Brain pericyte (primary cell): ENCODE measurements around the gene SCN5A.

Source experiments
- DNase-seq: peaks from one replicate; pipeline ENCODE4 v3.0.0-alpha.2; 2012; ENCODE audit warnings: low read depth, low spot score

Gene SCN5A

DNA sequence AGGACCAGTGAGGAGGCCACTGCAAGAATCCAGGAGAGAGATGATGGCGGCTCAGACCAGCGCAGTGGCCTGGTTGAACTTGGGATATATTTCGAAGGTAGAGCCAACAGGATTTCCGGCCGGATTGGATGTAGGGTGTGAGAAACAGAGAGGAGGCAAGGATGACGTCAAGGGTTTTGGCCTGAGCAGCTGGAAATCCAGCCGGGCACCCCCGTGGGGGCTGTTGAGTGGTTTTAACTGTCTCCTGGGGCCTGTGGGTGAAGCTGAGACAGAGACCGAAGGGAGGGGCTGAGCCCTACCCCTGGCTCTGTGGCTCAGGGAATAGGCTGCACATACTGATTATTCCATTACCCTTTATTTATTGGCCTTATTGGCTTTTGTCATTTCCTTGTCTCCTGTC lies 107.7 kb downstream of the SCN5A start:
- no peak for DNase-seq

DNA sequence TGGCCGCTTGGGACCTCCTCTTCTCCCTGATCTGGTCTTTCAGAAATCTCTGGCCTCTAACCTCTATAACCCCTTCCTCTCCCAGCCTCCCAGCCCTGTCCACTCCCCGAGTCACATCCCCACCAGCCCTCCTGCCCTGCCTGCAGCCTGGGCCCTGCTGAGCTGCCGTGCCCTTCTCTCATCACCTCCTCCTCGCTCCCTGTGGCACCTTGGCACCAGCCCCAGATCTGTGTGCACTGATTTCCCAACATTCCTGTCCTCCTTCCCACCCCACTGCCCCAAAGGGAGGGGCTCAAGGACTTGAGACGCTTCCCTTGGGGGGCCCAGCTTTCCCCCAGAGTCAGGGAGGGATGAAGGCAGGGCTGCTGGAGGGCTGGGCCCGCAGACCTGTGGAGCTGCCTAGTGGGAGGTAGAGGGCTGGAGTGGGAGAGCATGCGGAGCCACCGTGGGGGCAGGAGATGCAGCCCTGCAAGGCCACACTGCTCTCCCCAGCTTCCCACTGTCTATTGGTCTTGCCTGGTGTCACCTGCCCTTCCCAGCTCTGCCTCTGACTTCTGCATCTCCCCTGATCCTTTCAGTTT lies 110.6 kb downstream of the SCN5A start:
- DNase-seq, result no peak

DNA sequence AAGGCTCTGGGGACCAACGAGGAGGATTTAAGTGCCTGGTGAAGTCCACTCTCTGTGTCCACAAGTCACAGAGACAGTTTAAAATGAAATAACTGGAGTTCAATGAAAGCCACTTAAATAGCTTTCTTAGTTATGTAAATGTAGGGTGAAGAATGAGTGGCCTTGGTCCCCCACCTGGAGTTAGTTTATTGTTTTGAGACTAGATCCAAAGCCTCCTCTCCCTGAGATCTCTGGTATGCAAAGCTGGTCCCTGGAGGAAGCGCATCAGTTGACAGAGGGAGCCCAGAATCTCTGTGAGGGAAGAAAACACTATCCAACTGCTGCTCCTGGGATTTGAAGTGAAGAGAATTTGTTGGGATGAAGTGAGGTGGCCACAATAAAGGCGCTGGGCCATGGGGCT lies 112.8 kb downstream of the SCN5A start:
- no peak for DNase-seq

DNA sequence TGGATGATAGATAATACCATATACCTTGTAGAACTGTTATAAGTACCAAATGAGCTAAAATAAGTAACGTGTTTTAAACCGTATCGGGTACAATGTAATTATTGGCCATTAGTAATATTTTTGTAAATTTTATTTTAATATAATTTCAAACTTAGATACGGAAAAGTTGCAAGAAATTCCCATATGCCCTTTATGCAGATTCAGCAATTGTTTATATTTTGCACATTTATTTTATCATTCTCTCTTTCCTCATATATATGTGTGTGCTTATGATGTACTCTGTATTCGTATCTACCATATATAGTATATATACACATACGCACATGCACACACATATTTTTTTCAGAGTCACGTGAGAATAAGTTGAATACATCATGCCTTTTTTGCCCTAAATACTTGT lies 114.9 kb downstream of the SCN5A start:
- no peak for DNase-seq

DNA sequence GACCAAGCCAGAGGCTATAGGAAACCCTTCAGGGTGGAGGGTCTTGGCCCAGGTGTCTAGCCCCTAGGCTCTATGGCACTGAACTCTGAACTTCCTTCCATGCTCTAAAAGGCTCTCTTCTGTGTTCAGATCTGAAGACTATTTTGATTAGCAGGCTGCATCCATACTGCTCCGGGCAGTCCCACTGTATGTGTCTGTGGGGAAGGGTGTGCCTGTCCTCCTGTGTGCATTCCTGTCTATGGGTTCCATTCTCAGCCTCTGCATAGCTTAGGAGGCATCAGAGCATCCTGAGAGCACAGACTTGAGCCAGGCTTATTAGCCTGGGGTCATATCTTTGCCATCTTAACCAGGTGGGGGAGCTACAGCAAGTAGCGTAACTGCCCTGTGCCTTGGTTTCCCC lies 115.3 kb downstream of the SCN5A start:
- no peak for DNase-seq

DNA sequence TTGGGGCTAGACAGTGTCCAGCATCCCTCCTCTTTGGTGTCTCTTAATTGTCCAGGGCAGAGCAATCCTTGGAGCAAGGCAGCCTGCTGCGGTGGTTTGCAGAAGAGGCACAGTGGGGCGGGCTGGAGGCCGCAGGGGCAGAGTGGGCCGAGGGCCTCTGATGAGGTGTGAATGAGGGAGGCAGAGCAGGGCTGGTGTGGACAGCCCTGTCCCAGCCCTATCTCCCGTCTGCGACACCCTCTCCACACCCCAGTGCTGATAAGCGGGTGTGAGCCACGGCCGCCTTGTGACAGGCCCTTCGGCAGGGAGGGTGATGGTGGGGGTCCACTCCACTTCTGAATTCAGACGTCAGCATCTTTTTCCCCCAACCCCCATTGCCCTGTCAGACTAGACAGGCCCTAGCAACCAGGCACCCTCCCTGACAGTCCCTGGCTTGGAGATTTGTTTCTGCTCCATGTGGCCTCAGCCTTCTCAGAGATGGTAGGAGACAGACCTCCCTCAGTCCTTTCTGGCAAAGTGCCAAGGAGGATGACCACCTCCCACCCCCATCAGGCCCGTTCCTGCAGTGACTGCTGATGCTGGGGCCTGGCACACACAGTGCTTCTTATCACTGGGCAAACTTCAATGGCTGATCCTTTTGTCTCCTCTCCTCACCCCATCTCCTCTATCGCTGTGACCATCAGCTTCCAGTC lies 116.1 kb downstream of the SCN5A start:
- no peak for DNase-seq

DNA sequence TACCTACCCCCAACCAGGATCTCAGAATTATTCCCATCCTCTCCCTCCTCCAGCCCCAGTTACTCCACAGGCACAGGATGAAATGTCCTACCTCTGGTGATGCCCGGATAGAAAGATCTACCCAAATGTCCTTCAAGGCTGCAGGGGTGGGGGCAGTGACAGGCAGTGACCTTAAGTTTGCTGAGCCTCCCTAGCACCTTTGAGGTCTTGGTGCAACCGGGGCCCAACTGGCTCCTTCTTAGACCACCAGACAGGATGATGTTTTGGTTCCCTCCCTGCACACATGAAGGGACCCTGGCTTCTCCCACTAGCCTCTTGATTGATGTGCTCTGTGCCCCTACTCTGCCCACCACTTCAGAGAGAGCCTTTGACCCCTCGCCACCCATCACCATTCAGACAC lies 117.0 kb downstream of the SCN5A start:
- no peak for DNase-seq

DNA sequence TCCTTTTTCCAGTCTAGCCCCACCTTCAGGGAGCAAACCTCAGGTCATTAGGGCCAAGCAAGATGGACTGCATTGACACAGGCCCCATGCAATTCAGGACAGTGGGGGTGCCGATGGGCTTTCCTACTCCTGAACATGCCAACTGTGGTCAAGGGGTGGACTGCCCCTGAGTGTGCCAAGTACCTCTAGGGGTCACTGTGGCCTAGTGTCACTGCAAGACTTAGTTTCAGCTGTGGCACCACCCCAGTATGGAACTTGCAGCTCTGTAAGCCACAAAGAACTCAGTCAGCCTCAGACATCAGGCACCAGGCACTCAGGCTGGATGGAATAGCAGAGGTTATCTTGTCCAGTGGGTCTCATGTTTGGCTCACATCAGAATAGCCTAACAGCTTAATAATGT lies 121.0 kb downstream of the SCN5A start:
- no peak for DNase-seq

DNA sequence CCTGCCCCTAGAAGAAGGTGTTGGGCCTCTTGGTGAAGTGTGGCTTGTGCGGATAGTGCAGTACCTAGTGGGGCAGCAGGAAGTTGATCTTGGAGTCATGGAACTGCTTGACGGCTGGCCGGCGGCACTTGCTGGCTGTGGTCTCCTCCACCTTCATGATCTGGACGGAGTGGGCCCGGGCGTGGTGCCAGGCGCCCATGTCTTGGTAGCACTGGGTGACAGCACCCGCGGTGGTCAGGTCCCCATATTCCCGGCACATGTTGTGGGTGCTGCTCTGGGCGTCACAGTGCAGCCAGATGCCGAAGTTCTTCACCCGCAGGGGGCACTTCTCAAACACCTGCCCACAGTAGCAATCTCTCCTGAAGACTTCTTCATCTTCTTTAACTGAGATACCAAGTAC lies 122.7 kb downstream of the SCN5A start:
- DNase-seq, result no peak

DNA sequence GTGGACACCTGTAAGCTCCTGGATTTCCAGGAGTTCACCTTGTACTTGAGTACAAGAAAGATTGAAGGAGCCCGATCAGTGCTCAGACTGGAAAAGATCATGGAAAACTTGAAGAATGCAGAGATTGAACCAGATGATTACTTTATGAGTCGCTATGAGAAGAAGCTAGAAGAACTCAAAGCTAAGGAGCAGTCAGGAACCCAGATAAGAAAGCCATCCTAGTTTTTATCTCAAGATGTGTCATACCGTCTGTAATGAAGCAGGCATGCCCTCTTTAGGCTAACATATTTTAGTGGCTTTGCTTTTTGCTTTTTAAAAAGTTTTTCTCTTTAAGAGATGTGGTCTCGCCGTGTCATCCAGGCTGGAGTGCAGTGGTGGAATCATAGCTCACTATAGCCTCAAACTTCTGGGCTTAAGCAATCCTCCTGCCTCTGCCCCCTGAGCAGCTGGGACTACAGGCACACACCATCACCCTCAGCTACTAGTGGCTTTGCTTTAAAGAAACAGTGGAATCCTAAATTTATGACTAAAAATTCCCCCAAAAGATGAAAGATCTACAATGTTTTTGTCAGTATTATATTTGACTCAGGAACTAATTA lies 125.2 kb downstream of the SCN5A start:
- no peak for DNase-seq

DNA sequence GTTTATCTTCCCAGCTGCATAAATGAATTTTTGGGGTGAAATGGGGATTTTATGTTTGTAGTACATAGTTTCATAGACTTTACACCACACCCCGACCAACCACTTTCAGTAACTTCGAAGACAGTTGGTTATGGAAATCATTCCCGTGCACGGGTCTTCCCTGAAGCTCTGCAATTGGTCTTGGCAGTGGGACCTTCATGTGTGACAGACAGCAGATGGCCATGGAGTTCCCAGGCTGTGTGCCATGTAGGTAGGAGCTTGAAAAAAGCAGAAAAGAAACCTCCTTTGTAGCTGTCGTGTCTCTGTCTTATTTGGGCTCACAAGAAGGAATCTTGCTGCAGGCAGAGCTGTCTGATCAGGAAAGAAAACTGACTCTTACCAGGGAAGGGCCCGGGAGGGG lies 127.5 kb downstream of the SCN5A start:
- no peak for DNase-seq

DNA sequence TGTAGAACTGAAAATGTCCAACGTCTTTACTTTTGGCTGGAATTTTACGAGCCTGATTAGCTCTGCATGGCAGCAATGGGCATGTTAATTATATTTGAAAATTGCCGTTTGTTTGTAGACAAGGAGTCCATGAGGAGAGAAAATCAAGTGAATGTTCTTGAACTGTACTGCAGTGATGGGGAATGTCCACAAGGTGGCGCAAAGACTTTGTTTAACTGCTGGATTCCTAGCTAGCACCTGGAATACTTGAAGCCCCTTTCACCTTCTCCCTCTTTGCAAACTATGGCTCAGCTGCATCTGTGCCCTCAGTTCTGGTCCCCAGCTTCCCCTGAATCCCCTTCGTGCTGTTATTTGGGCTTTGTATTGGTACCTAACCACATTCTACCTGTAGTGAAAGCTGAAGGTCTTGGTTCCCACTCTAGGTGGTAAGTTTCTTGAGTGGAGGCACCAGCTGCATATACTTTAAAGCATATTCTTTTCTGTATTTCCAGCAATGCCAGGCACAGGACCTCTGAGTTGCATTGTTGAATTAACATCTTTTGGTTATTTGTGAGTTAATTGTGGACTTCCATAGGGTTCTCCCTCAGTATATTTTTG lies 128.0 kb downstream of the SCN5A start:
- peak; percentile 38 for DNase-seq

DNA sequence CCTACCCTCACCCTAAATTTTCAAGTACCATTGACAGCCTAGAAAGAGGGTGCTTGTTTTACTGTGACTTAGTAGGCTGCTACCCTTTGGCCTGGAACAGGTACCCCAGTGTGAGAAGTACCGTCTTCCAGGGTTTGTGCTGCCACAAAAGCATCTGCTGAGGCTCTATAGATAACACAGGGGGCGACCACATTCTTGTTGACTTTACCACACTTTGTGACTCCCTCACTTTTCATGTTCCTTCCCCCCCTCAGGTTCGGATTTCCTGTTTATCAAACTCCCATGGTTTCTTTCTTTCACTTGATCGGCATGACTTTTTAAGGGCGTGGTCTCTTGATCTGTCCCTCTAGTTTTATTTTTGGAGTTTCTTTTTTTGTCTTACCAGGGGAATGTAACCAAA lies 129.8 kb downstream of the SCN5A start:
- DNase-seq, result no peak

DNA sequence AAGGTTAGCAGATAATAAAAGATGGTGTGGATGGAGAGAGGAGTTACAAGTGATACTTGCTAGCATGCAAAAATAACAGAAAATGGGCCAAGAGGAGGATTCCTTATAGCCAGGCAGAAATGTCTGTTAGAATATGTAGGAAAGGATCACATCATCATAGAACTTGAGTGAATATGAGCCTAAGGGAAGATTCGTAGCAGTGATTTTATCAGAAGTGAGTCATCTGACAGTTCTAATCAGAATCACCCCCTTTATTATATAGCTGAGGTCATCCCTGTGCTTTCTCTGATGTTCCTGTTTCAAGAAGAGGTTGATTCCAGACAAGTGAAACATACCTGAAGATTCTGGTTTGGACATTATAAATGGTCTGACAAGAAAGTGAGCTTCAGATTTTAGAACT lies 130.5 kb downstream of the SCN5A start:
- DNase-seq, result no peak

DNA sequence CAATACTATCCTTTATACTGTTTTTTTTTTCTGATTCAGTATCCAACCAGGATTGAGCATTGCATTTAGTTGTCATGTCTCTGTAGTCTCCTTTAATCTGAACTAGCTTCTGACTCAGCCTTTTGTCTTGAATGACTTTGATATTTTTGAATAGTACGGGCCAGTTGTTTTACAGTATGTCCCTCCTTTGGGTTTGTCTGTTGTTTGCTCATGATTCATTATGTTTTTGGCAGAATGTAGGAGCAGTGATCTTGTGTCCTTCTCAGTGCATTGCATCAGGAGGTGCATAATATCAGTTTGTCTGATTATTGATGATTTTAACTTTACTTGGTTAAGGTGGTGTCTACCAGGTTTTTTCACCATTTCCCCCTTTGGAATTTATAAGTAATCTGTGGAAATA lies 132.8 kb downstream of the SCN5A start:
- DNase-seq, result no peak

DNA sequence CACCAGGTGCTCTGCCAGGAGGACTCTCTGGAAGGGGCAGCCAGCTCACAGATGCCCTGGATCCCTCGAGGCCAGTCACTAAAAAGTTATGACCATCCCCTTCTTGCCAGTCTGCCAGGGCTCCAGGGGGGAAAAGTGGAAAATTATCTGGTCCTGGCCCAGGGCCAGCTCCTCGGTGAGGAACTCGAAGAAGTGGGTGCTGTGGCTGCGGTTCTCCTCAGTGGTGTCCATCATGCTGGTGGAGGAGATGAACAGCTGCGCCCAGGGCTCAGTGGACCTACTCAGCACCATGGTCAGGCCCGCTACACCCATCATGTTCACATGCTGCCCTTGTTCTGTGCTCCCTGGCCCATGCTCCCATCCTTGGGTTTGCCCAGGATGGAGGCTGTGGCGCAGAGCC lies 134.1 kb downstream of the SCN5A start:
- DNase-seq, result no peak

DNA sequence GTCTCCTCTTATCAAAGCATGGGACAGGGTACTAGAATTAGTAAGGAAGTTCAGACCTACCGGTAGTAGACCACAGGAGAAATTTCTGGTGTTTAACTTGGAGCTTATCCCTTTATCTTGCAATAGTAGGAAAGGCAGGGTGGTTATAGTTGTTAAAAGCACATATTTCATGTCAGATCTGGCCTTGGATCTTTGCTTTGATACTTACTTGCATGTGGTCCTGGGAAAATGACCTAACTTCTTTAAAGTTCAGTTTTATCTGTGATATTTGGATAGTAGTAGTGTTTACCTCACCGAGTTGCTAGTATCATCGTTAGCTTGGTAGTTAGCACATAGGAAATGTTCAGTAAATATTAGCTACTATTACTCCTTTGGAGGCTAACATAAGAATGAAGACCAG lies 137.9 kb downstream of the SCN5A start:
- DNase-seq, result no peak

DNA sequence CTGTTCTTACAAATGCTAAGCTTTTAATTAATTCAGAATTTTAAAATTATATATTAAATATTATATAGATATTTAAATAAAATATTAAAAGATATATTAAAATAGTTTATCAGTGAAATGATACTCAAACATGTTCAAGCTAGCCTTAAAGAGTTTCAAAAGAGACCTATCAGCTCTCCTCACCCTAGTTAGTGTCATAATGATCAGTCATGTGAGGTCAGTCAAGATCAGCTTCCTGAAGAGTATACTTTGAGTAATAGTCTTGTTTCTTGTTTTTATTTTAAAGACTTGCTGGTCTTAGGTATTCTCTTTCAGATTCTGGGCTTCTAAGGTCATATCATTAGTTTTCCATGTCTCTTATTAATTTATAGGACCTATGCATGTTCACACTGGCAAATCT lies 138.9 kb downstream of the SCN5A start:
- no peak for DNase-seq

DNA sequence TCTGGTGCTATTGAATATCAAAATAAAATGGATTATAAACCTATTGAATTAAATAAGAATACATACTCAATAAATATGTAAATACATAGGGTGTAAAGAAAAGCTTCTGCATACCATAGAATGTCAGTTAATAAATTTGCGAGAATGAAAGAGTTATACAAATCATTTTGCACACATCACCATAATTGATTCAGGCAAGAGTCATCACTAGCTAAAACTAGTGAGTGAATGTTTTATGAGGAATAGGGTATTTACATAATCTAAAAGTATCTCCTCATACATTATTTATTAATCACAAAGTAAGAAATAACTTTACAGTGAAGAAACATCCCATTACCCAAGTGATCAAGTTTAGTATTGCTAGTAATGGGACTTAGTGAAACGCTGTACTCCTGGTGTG lies 139.8 kb downstream of the SCN5A start:
- no peak for DNase-seq

DNA sequence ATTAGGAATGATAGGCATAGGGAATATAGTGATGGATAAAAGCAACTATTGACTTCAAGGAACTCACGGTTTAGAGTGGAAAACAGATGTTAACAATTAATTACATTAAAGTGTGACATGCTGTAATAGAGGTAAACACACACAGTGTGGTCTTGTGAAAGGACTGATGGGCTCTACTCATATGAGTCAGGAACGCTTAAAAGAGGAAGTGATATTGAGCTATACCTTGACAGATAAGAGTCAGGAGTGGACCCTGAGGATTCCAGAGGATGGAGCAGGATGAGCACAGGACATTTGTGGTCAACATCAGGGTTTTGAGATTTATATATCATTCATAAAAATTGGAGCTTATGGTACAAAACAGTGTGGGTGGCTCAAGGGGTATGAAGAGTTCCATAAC lies 142.4 kb downstream of the SCN5A start:
- DNase-seq, result no peak

DNA sequence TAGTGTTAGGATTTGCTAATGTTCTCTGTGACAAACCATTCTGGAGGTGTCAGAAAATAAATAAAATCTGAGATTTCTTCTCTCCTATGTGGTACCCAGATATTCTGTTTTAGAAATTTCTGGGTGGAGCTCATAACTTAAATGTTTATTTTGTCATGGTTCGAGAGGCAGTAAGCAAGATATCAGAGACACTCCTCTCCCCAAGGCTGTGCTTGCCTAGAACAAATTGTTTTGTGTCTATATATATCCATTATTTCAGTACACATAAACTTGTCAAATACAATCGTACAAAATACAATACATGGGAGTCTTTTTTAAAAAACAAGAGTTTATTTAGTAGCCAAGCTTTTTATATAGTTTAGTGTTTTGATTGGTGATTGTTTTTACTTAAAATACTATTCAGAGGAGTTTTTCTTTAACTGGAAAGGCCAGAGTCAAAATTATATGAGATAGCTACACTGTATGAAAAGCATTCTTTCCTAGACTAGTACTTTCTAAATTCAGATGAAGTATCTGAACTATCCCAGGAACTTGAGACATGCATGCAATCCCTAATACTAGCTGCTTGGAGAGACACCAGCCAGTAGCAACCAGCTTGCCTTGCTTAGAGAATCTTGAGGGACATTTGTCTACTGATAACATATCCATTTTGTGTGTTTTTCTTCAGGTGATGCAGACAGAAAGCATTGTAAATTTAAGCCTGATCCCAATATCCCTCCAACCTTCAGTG lies 148.6 kb downstream of the SCN5A start:
- no peak for DNase-seq
